SK-N-SH treated with all-trans-retinoic acid at 6 μM for 48 hours (cell line): ENCODE results near the gene CYRIA.

Experiments
- BACH2 ChIP-seq: fragments of 250-450 bp; sonication (Bioruptor Pico); IDR thresholded peaks from 2 replicates; pipeline ENCODE4 v1.9.0; 2021; ENCODE audit warnings: mild to moderate bottlenecking, borderline replicate concordance
- CSDC2 ChIP-seq: fragments of 250-450 bp; sonication (Bioruptor Pico); IDR thresholded peaks from 2 replicates; pipeline ENCODE4 v1.5.0; 2020; ENCODE audit warnings: mild to moderate bottlenecking, moderate library complexity
- PPARA ChIP-seq: fragments of 250-450 bp; sonication (Bioruptor Pico); IDR thresholded peaks from 2 replicates; pipeline ENCODE4 v1.5.0; 2020; ENCODE audit warnings: mild to moderate bottlenecking, borderline replicate concordance
- RARB ChIP-seq: fragments of 250-450 bp; sonication (Bioruptor Pico); IDR thresholded peaks from 2 replicates; pipeline ENCODE4 v1.8.0; 2021; ENCODE audit warnings: mild to moderate bottlenecking, moderate library complexity
- TCF4 ChIP-seq: fragments of 250-450 bp; sonication (Bioruptor Pico); IDR thresholded peaks from 2 replicates; pipeline ENCODE4 v1.8.0; 2021; ENCODE audit warnings: mild to moderate bottlenecking, moderate library complexity, borderline replicate concordance
- ZNF8 ChIP-seq: fragments of 450-650 bp; formaldehyde crosslinking; IDR thresholded peaks from 2 replicates; pipeline ENCODE4 v1.5.0; 2020; ENCODE audit warnings: mild to moderate bottlenecking, moderate library complexity
- TF ChIP-seq, protein P1 (sequence below): fragments of 250-450 bp; sonication (Bioruptor Pico); IDR thresholded peaks from 2 replicates; pipeline ENCODE4 v1.5.1; 2020; ENCODE audit warnings: low read depth, mild to moderate bottlenecking, moderate library complexity
- TF ChIP-seq, protein P2 (sequence below): fragments of 250-450 bp; sonication (Bioruptor Pico); IDR thresholded peaks from 2 replicates; pipeline ENCODE4 v1.5.0; 2020; ENCODE audit warnings: mild to moderate bottlenecking, moderate library complexity

DNA sequence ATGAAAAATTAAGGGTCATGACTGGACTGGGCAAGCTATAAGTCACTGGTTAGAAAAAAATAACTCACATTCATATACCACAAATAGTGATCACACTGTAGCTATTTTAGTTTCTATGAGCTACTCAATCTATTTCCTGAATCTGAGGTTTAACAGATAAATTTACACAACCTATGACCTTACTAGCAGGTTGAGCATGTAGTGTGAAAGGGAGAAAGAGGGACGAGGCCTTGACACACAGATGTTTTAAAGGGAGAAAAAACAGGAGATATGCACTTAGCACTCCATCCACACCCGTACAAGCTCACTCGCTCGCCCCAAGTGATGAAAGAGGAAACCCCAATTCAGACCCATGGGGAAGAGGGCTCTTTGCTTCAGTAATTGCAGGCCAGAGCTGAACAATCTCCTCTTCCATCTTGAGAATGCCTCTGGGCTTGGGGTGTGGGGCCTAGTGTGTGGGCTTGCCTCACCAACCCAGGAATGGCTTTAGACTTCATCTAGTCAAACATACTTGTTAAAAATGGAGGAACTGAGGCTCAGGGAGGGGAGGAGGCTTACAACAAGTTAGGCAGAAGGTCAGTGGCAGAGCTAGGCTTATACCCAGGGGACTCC is 10.7 kb downstream of the CYRIA start:
- TF ChIP-seq, protein P1, sequence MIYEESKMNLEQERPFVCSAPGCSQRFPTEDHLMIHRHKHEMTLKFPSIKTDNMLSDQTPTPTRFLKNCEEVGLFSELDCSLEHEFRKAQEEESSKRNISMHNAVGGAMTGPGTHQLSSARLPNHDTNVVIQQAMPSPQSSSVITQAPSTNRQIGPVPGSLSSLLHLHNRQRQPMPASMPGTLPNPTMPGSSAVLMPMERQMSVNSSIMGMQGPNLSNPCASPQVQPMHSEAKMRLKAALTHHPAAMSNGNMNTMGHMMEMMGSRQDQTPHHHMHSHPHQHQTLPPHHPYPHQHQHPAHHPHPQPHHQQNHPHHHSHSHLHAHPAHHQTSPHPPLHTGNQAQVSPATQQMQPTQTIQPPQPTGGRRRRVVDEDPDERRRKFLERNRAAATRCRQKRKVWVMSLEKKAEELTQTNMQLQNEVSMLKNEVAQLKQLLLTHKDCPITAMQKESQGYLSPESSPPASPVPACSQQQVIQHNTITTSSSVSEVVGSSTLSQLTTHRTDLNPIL (CRISPR knock-in tag) = no peak
- TF ChIP-seq ZNF8 (CRISPR knock-in tag) (no peak), CSDC2 (CRISPR knock-in tag) (no peak), TCF4 (CRISPR knock-in tag) (no peak), PPARA (no peak), BACH2 (CRISPR knock-in tag) (no peak), RARB (CRISPR knock-in tag) (no peak)
- TF ChIP-seq, protein P2, sequence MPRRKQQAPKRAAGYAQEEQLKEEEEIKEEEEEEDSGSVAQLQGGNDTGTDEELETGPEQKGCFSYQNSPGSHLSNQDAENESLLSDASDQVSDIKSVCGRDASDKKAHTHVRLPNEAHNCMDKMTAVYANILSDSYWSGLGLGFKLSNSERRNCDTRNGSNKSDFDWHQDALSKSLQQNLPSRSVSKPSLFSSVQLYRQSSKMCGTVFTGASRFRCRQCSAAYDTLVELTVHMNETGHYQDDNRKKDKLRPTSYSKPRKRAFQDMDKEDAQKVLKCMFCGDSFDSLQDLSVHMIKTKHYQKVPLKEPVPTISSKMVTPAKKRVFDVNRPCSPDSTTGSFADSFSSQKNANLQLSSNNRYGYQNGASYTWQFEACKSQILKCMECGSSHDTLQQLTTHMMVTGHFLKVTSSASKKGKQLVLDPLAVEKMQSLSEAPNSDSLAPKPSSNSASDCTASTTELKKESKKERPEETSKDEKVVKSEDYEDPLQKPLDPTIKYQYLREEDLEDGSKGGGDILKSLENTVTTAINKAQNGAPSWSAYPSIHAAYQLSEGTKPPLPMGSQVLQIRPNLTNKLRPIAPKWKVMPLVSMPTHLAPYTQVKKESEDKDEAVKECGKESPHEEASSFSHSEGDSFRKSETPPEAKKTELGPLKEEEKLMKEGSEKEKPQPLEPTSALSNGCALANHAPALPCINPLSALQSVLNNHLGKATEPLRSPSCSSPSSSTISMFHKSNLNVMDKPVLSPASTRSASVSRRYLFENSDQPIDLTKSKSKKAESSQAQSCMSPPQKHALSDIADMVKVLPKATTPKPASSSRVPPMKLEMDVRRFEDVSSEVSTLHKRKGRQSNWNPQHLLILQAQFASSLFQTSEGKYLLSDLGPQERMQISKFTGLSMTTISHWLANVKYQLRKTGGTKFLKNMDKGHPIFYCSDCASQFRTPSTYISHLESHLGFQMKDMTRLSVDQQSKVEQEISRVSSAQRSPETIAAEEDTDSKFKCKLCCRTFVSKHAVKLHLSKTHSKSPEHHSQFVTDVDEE (CRISPR knock-in tag) = no peak
